Fibroblast of villous mesenchyme (primary cell): Measurements from ENCODE around the gene IL4R. TPM values are rescaled to one million over a fixed set of nuclear protein-coding genes. Genes with fewer than 3 reads are reported as not detected.

Experiments
- DNase-seq: peaks from one replicate; pipeline ENCODE4 v3.0.0-alpha.2; 2010; ENCODE audit warnings: low read depth
- H3K4me3 ChIP-seq: 2 replicates; pipeline ENCODE4 v1.5.1; 2011; ENCODE audit warnings: low read depth, mild to moderate bottlenecking, low read length
- total RNA-seq: library from RNA; depleted of rRNA; stranded (reverse); fragments of >200 nt; gene quantifications from 2 replicates; pipeline ENCODE4 v1.2.3, GENCODE V29; 2012
- TF ChIP-seq, protein P1 (sequence below): IDR thresholded peaks from 2 replicates; pipeline ENCODE4 v1.5.1; 2012; ENCODE audit warnings: low read depth, mild to moderate bottlenecking, low read length; ENCODE audit not compliant: insufficient read depth

Gene IL4R
- total RNA-seq, 1 donor, result 25.0 TPM

- TF ChIP-seq, protein P1, sequence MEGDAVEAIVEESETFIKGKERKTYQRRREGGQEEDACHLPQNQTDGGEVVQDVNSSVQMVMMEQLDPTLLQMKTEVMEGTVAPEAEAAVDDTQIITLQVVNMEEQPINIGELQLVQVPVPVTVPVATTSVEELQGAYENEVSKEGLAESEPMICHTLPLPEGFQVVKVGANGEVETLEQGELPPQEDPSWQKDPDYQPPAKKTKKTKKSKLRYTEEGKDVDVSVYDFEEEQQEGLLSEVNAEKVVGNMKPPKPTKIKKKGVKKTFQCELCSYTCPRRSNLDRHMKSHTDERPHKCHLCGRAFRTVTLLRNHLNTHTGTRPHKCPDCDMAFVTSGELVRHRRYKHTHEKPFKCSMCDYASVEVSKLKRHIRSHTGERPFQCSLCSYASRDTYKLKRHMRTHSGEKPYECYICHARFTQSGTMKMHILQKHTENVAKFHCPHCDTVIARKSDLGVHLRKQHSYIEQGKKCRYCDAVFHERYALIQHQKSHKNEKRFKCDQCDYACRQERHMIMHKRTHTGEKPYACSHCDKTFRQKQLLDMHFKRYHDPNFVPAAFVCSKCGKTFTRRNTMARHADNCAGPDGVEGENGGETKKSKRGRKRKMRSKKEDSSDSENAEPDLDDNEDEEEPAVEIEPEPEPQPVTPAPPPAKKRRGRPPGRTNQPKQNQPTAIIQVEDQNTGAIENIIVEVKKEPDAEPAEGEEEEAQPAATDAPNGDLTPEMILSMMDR, result no peak
- peak; percentile 26 for DNase-seq
- H3K4me3 ChIP-seq, result no peak overlapping the region
Measured at GRCh38 chr16:27365142-27366089, 51.6 kb downstream of the IL4R start.

- no peak overlapping the region for H3K4me3 ChIP-seq
- no peak for DNase-seq
- TF ChIP-seq, protein P1, result no peak
Measured at GRCh38 chr16:27366687-27367460, 53.1 kb downstream of the IL4R start.

DNA sequence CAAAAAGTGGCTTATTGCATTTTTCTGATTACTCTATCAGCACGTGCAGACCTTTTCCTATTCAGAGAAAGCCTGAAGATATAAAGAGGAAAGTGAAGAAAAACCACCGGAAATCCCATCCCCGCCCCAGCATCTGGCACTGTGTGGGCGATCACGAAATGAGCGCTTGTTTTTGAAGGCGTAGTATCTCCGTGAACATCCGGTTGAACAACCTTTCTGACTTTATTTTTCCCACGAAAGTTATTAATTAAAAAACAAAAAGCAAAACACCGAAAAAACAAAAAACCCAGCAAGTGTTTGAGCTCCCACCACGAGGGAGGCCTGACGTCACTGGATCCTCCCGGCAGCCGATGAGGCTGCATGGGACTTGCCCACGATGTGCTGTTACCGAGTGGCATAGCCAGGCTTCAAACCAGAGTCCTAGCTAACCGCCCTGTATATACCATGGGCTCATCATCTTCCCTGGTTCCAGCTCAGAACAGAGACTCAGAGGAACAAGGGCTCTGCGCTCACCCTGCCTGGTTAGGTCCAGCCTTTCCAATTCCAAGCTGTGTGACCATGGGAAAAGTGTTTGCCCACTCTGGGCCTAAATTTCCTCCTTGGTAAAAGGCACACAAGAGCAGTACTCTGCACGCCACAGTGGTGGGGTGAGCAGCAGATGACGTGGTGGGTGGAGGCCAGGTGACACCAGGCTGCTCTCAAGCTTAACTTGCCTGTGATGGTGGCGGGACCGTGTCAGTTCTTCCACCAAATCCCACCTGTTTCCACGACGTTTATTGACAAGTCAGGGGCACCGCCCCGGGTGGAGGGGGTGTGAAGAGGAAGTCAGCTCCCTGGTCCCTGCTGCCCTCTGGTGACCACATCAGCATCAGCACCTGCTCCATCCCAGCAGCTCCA, 53.9 kb downstream of the IL4R start:
- H3K4me3 ChIP-seq, result no peak overlapping the region
- TF ChIP-seq, protein P1, result peak; percentile 79
- DNase-seq, result peak; percentile 72

- no peak for DNase-seq
- H3K4me3 ChIP-seq, result no peak overlapping the region
- TF ChIP-seq, protein P1, result no peak
Measured at GRCh38 chr16:27368358-27368722, 54.6 kb downstream of the IL4R start.

- TF ChIP-seq, protein P1, result no peak
- H3K4me3 ChIP-seq, result no peak overlapping the region
- no peak for DNase-seq
Measured at GRCh38 chr16:27369806-27370205, 56.0 kb downstream of the IL4R start.

DNA sequence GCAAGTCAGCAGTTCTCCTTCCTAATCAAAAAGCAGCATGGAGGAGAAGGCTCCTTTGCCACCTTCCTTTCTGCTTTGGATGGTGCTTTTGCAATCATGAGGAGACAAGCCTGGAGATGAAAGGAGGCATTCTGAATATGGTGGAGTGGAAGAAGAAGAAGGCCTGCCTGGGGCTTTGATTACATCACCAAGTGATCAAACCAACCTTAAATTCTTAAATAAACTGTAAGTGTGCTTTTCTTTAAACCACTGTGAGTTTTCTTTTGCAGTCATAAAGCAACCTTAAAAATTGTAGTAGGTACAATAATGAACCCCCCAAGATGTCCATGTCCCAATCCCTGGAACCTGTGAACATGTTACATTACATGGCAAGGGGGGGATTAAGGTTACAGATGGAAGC, 56.5 kb downstream of the IL4R start:
- TF ChIP-seq, protein P1, result no peak
- no peak for DNase-seq
- no peak overlapping the region for H3K4me3 ChIP-seq
